ENCODE data around the gene CNTN4. TPM values are rescaled to one million over a fixed set of nuclear protein-coding genes. Genes with fewer than 3 reads are reported as not detected.

CNTN4 gene
- polyA plus RNA-seq, 1 donor (not counting 4 experiments of a cell fraction or from before 2014, with no cell fraction given) = not detected

DNA sequence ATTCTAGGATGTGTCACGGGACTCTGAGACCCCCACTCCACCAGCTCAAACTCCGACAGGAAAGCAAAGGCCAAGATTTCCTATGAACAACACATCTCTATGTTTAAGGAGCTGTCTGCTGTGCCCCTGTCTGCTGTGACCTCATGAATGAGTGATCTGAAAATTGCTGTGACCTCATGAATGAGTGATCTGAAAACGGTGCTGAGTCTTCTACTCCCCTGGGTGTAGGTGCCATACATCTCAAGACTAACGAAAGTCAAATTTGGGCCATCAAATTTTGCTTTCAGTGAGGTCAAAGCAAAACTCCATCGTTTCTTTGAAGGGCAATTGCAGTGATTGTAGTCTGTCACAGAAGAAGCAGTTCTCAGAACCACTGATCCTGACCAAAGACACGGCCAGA lies 987.1 kb downstream of the CNTN4 start:
- H3K36me3 ChIP-seq (ENCODE audit: control insufficient read depth in 2 of 2, extremely low read depth in 1 of 2, insufficient read depth in 2 of 2, low read length in 2 of 2) = no peaks in the 10 kb centered on the region
- H3K9ac ChIP-seq (ENCODE audit: control insufficient read depth, extremely low read depth, insufficient read depth, low read length) = no peak overlapping the region
- H3K9me3 ChIP-seq (ENCODE audit: control insufficient read depth, low read depth, low read length) = no peaks in the 10 kb centered on the region
- H3K79me2 ChIP-seq (ENCODE audit: control insufficient read depth, insufficient read depth, low read length) = no peaks in the 10 kb centered on the region
- DNase-seq (ENCODE audit: low read depth, low spot score) = no peak
- no peaks in the 10 kb centered on the region for H4K20me1 ChIP-seq (ENCODE audit: control insufficient read depth, extremely low read depth, insufficient read depth, low read length)
- no peak overlapping the region for H2AFZ ChIP-seq (ENCODE audit: control insufficient read depth, low read length)
- H3K9me1 ChIP-seq (ENCODE audit: control insufficient read depth, extremely low read depth, insufficient read depth, low read length) = no peaks in the 10 kb centered on the region
- no peak for TF ChIP-seq EZH2 (IDR thresholded peaks at IDR 0.05; ENCODE audit: low read length)
- TF ChIP-seq, protein P1, sequence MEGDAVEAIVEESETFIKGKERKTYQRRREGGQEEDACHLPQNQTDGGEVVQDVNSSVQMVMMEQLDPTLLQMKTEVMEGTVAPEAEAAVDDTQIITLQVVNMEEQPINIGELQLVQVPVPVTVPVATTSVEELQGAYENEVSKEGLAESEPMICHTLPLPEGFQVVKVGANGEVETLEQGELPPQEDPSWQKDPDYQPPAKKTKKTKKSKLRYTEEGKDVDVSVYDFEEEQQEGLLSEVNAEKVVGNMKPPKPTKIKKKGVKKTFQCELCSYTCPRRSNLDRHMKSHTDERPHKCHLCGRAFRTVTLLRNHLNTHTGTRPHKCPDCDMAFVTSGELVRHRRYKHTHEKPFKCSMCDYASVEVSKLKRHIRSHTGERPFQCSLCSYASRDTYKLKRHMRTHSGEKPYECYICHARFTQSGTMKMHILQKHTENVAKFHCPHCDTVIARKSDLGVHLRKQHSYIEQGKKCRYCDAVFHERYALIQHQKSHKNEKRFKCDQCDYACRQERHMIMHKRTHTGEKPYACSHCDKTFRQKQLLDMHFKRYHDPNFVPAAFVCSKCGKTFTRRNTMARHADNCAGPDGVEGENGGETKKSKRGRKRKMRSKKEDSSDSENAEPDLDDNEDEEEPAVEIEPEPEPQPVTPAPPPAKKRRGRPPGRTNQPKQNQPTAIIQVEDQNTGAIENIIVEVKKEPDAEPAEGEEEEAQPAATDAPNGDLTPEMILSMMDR (optimal IDR thresholded peaks at IDR 0.05 in 1 of 3, IDR thresholded peaks at IDR 0.05 in 1 of 3, conservative IDR thresholded peaks at IDR 0.05 in 1 of 3; ENCODE audit: extremely low read depth in 1 of 3, insufficient read depth in 2 of 3, low read length in 3 of 3) = no peak
- no peaks in the 10 kb centered on the region for H3K27me3 ChIP-seq (ENCODE audit: control insufficient read depth, extremely low read depth, insufficient read depth, low read length)
- H3K27ac ChIP-seq (ENCODE audit: control insufficient read depth, insufficient read depth, low read length) = no peak overlapping the region
- H3K4me1 ChIP-seq (ENCODE audit: control insufficient read depth, extremely low read depth, insufficient read depth, low read length) = no peaks in the 10 kb centered on the region
- no peak for FAIRE-seq
- no peak overlapping the region for H3K4me2 ChIP-seq (ENCODE audit: control insufficient read depth, extremely low read depth, insufficient read depth, low read depth, low read length)
- H3K4me3 ChIP-seq (ENCODE audit: control insufficient read depth in 2 of 3, extremely low read depth in 1 of 3, insufficient read depth in 2 of 3, low read depth in 1 of 3, low read length in 3 of 3) = no peak overlapping the region
- dilution Hi-C loops (cut with MboI; ENCODE audit: extremely low pct_ligation_motif_present, low sequenced_read_pairs) = no loop called here

DNA sequence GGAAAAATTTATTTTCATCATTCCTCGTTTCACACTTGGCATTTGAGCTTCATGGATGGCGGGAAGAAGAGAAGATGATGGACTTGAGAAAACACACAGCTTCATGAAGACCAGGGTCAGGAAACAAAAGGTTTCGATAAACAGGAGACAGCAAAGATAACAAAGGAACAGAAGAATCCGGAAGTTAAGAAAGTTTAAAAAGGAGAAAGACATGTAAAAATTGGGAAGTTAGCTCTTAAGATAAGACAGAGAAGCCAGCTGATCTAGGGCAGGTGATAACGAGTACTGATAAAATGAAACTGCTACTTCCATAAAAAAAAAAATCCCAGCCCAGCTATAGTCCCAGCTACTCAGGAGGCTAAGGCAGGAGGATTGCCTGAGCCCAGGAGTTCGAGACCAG lies 987.6 kb downstream of the CNTN4 start:
- no peak overlapping the region for H3K4me2 ChIP-seq (ENCODE audit: control insufficient read depth, extremely low read depth, insufficient read depth, low read depth, low read length)
- H3K9ac ChIP-seq (ENCODE audit: control insufficient read depth, extremely low read depth, insufficient read depth, low read length) = no peak overlapping the region
- FAIRE-seq = no peak

More for the DNA sequence above, 987.6 kb downstream of the CNTN4 start:
- no peak overlapping the region for H3K27ac ChIP-seq (ENCODE audit: control insufficient read depth, insufficient read depth, low read length)
- no peak for DNase-seq (ENCODE audit: low read depth, low spot score)
- no peak for TF ChIP-seq EZH2 (IDR thresholded peaks at IDR 0.05; ENCODE audit: low read length)
- TF ChIP-seq, protein P1 (optimal IDR thresholded peaks at IDR 0.05 in 1 of 3, IDR thresholded peaks at IDR 0.05 in 1 of 3, conservative IDR thresholded peaks at IDR 0.05 in 1 of 3; ENCODE audit: extremely low read depth in 1 of 3, insufficient read depth in 2 of 3, low read length in 3 of 3) = no peak
- no peaks in the 10 kb centered on the region for H3K9me3 ChIP-seq (ENCODE audit: control insufficient read depth, low read depth, low read length)
- H4K20me1 ChIP-seq (ENCODE audit: control insufficient read depth, extremely low read depth, insufficient read depth, low read length) = no peaks in the 10 kb centered on the region
- no peak overlapping the region for H2AFZ ChIP-seq (ENCODE audit: control insufficient read depth, low read length)
- no peaks in the 10 kb centered on the region for H3K79me2 ChIP-seq (ENCODE audit: control insufficient read depth, insufficient read depth, low read length)
- no peaks in the 10 kb centered on the region for H3K4me1 ChIP-seq (ENCODE audit: control insufficient read depth, extremely low read depth, insufficient read depth, low read length)
- no peaks in the 10 kb centered on the region for H3K9me1 ChIP-seq (ENCODE audit: control insufficient read depth, extremely low read depth, insufficient read depth, low read length)
- no peak overlapping the region for H3K4me3 ChIP-seq (ENCODE audit: control insufficient read depth in 2 of 3, extremely low read depth in 1 of 3, insufficient read depth in 2 of 3, low read depth in 1 of 3, low read length in 3 of 3)
- H3K27me3 ChIP-seq (ENCODE audit: control insufficient read depth, extremely low read depth, insufficient read depth, low read length) = no peaks in the 10 kb centered on the region
- no peaks in the 10 kb centered on the region for H3K36me3 ChIP-seq (ENCODE audit: control insufficient read depth in 2 of 2, extremely low read depth in 1 of 2, insufficient read depth in 2 of 2, low read length in 2 of 2)
- dilution Hi-C loops (cut with MboI; ENCODE audit: extremely low pct_ligation_motif_present, low sequenced_read_pairs) = no loop called here

Measured in keratinocyte (primary cell).